Coronary artery (tissue), 2 donors: ENCODE data around the gene PSMB7.
A peak's percentile ranks its signal among the peaks of the same experiment; 100 is the strongest.

ENCODE experiments used
- DNase-seq: peaks from one replicate; pipeline ENCODE4 v3.0.0-alpha.2; 2017; ENCODE audit warnings: low spot score
- H3K27ac ChIP-seq, 2 donors: fragments of 200-600 bp; sonication (generic); one replicate each; pipeline ENCODE4 v1.5.1; 2016 to 2019
- H3K4me3 ChIP-seq: fragments of 200-600 bp; sonication (generic); 2 replicates; pipeline ENCODE4 v1.5.1; 2016; ENCODE audit warnings: mild to moderate bottlenecking, moderate library complexity
- CTCF ChIP-seq: fragments of 200-600 bp; sonication (generic); IDR thresholded peaks from one replicate; pipeline ENCODE4 v1.5.1; 2019; ENCODE audit warnings: antibody characterized with exemption

Gene PSMB7

GRCh38 chr9:124358631-124359030, 56.6 kb downstream of the PSMB7 start:
- H3K27ac ChIP-seq, result no peak overlapping the region
- peak; percentile 33 for DNase-seq
- H3K4me3 ChIP-seq, result no peak overlapping the region
- no peak for TF ChIP-seq CTCF

- no peak overlapping the region for H3K27ac ChIP-seq
- TF ChIP-seq CTCF, result no peak
- H3K4me3 ChIP-seq, result no peak overlapping the region
- DNase-seq, result peak; percentile 66
Measured at GRCh38 chr9:124357721-124358361, 57.4 kb downstream of the PSMB7 start.

- TF ChIP-seq CTCF, result no peak
- no peak overlapping the region for H3K27ac ChIP-seq
- peak; percentile 31 for DNase-seq
- no peak overlapping the region for H3K4me3 ChIP-seq
Measured at GRCh38 chr9:124356745-124357390, 58.4 kb downstream of the PSMB7 start.

GRCh38 chr9:124355941-124356744, 59.1 kb downstream of the PSMB7 start:
- Histone ChIP-seq H3K27ac (no peak overlapping the region), H3K4me3 (no peak overlapping the region)
- DNase-seq, result peak; percentile 47
- TF ChIP-seq CTCF, result no peak

- no peak overlapping the region for H3K4me3 ChIP-seq
- DNase-seq, result peak; percentile 64
- H3K27ac ChIP-seq, result no peak overlapping the region
- TF ChIP-seq CTCF, result no peak
Measured at GRCh38 chr9:124355039-124355940, 60.0 kb downstream of the PSMB7 start.

- H3K27ac ChIP-seq, result no peak overlapping the region
- no peak overlapping the region for H3K4me3 ChIP-seq
- DNase-seq, result peak; percentile 56
- no peak for TF ChIP-seq CTCF
Measured at GRCh38 chr9:124354346-124355038, 60.8 kb downstream of the PSMB7 start.
